GM21576 (cell line): ENCODE results near the gene PARP8.
"Not testable (repeated sequence)": the region's sequence is repeated elsewhere in the genome, so short reads cannot be mapped to it uniquely, and the experiment has no call there.

Source experiments
- ATAC-seq: cut with Tn5 transposase; IDR thresholded peaks from one replicate; pipeline ENCODE4 v1.9.1; 2021; ENCODE audit warnings: mild to moderate bottlenecking, moderate library complexity; ENCODE audit not compliant: unreplicated experiment

The PARP8 gene

GRCh38 chr5:50767588-50767987 is 101.2 kb downstream of the PARP8 start:
- ATAC-seq: no peak

GRCh38 chr5:50768634-50769033 is 102.2 kb downstream of the PARP8 start:
- no peak for ATAC-seq

DNA sequence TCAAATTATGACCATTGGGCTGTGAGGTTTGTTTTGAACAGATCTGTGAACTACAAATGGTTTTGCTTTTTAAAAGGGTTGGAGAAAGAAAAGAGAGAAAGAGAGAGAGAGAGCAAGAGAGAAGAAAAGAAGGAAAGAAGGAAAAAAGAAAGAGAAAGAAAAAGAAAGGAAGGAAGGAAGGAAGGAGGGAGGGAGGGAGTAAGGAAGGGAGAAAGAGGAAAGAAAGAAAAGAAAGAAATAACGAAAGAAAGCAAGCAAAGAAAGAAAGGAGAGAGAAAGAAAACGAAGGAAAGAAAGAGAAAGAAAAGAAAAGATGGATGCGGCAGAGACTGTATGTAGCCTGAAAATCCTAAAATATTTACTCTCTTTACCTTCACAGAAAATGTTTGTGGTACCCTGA is 104.0 kb downstream of the PARP8 start:
- ATAC-seq: no peak

DNA sequence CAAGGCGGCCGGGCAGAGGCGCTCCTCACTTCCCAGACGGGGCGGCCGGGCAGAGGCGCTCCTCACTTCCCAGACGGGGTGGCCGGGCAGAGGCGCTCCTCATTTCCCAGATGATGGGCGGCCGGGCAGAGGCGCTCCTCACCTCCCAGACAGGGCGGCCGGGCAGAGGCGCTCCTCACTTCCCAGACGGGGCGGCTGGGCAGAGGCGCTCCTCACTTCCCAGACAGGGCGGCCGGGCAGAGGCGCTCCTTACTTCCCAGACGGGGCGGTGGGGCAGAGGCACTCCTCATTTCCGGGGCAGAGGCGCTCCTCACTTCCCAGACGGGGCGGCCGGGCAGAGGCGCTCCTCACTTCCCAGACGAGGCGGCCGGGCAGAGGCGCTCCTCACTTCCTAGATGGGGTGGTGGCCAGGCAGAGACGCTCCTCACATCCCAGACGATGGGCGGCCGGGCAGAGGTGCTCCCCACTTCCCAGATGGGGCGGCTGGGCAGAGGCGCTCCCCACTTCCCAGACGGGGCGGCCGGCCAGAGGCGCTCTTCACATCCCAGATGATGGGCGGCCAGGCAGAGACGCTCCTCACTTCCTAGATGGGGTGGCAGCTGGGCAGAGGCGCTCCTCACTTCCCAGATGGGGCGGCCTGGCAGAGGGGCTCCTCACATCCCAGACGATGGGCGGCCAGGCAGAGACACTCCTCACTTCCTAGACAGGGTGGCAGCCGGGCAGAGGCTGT is 108.2 kb downstream of the PARP8 start:
- ATAC-seq: not testable (repeated sequence)

DNA sequence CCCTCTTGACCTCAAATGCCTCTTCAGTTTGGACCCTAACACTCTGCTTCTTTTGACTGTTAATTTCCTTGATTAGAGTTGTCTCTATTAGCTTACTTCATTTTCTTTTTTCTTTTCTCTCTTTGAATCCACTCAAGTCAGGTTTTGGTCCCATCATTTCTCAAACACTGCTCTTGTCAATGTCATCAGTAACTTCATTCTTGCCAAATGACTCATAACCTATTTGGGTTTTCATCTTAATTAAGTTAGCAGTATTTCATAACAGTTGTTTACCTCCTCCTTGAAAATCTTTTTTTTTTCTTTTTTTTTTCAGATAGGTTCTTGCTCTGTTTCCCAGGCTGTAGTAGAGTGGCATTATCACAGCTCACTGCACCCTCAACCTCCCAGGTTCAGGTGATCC is 119.6 kb downstream of the PARP8 start:
- ATAC-seq: no peak

- ATAC-seq: no peak
These were observed 125.4 kb downstream of the PARP8 start for GRCh38 chr5:50791813-50792212.

DNA sequence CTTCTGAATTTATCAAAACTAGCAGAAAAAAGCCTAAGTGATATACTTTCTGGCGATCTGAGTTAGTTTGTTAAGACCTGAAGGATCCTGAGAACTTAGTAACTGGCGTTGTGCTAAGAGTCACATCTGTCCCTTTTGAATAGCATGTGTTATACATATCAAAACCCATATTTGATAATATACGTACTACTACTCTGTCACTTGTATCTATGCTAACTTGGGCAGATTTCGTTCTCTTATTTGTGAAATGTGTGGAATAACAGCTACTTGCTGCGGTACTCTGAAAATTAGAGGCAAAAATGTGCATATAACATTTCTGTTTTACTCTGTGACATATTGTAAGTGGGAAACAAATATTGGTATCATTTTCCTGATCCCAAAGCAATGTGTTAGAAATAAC is 126.4 kb downstream of the PARP8 start:
- no peak for ATAC-seq

GRCh38 chr5:50794812-50795211 is 128.4 kb downstream of the PARP8 start:
- ATAC-seq: no peak

- no peak for ATAC-seq
These were observed 131.6 kb downstream of the PARP8 start for GRCh38 chr5:50798002-50798401.

- no peak for ATAC-seq
These were observed 133.2 kb downstream of the PARP8 start for GRCh38 chr5:50799596-50799995.

GRCh38 chr5:50800410-50800809 is 134.0 kb downstream of the PARP8 start:
- ATAC-seq: no peak

DNA sequence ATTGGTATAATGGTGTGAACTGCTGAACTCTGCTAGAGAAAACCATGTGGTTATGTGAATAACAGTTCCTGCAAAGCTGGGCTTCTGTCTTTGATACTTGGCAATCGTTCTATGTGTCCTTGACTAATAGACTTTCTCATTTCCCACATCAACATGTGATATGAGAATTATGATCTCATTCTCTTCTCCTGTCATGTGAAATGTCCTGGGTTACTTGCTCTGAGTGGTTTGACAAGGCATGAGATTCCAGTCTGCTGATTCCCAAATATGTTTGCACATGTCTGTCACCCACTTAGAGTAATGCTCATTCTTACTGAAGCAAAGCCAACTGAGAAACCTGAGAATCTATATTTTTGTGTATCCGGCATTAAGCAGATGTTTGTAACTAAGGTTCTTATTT is 141.2 kb downstream of the PARP8 start:
- no peak for ATAC-seq

DNA sequence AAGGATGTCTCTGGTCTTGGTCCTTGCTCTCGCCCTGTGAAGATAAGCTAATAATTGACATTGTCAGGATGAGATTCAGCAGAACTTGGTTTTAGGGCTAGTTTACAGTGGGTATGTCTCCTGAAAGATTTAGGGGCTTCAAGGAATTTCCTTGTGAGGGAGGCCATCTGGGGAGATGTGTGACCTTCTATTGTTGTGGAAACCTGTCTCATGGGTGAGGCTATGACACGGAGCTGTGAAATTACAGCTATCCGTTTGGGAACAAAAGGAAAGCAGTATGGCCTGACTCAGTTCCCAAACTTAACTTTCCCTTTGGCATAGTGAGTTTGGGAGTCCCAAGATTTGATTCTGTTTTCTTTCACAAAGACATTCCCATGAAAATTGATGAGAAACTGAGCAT is 142.0 kb downstream of the PARP8 start:
- no peak for ATAC-seq

DNA sequence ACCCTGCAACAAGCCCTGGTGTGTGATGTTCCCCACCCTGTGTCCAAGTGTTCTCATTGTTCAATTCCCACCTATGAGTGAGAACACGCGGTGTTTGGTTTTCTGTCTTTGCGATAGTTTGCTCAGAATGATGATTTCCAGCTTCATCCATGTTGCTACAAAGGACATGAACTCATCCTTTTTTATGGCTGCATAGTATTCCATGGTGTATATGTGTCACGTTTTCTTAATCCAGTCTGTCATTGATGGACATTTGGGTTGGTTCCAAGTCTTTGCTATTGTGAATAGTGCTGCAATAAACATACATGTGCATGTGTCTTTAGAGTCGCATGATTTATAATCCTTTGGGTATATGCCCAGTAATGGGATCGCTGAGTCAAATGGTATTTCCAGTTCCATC is 145.3 kb downstream of the PARP8 start:
- not testable (repeated sequence) for ATAC-seq

DNA sequence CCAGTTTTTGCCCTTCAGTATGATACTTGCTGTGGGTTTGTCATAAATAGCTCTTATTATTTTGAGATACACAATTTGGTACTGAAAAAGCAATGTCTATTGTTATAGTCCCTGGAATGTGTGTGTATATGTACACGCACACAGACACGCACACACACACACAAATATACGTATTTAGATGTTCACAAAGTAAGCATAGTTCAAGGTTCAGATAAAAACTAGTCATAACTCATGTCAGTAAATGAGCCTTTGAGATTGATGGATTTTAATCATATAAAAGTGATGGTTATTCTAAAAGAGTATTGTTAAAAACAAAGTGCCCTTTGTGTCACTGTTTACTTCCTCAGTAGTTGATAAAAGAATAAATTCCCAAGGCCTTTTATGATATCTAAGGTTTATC is 147.3 kb downstream of the PARP8 start:
- no peak for ATAC-seq

DNA sequence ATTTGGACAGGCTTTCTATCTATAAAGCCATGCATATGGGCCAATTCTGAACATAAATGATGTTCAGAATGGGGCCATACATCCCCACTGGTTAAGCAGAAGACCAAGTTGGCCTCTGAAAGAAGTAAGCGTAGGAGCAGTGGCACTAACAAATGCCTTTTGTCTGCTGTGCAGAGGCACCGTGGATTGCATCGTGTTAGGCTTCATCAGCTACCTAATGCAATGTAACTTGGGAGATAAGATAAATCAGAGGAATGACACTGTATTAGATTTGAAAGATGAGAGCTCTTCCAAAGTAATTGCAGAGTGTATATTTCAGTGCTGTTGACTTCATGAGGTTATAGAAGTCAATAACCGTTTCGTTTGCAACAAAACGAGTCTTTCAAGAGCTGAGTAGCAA is 148.1 kb downstream of the PARP8 start:
- ATAC-seq: no peak

DNA sequence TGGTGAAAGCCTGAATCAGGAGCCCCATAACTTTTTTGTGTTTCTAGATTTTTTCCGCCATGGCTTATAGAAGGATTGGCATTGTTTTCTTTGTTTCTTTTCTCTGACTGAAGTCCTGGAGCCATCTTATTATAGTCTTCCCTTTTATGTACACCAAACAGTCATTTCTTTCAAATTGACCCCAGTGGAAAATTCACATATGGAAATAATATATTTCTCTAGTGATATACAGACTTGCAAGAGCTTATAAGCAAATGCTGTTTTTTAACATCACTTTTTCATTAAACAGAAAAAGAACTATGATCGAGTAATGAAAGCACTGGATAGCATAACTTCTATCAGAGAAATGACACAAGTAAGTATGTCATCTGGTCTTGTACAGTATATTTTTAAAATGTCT is 155.6 kb downstream of the PARP8 start:
- no peak for ATAC-seq

DNA sequence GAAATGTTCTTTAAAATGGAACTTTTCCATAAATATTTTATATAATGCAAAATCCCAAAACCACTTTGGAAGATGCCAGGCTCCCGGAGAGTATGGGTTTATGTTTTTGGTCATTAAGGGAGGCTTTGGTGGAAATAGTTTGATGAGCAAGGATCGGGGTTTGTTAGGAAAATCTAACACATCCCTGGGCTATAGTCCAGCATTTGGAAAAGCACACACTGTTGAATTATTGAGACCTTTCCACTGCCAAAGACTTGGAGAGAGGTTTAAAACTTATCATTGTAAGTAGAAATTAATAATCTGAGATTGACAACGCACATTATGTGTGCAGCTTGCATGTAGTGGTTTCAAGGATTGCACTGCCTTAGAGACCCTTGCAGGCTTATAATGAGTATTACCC is 156.3 kb downstream of the PARP8 start:
- ATAC-seq: no peak

GRCh38 chr5:50823568-50823967 is 157.1 kb downstream of the PARP8 start:
- no peak for ATAC-seq

DNA sequence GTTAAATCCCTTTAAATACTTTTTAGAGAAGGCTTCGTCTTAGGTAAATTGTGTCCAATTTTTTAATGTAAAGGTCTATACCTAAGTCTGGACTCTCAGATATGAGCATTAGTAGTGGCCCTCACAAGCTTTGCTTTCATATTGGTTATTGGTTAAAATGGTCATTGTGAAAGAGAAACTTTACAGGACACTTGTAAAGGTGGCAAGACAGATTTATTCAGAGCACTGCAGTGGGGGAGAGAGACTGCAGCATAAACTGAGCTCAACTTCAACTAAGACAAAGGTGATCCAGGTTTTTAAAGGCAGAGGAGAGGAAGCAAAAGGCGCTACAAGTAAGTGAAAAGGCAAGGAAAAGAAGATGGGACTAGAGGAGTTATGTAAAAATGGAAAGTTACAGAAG is 157.7 kb downstream of the PARP8 start:
- ATAC-seq: no peak

DNA sequence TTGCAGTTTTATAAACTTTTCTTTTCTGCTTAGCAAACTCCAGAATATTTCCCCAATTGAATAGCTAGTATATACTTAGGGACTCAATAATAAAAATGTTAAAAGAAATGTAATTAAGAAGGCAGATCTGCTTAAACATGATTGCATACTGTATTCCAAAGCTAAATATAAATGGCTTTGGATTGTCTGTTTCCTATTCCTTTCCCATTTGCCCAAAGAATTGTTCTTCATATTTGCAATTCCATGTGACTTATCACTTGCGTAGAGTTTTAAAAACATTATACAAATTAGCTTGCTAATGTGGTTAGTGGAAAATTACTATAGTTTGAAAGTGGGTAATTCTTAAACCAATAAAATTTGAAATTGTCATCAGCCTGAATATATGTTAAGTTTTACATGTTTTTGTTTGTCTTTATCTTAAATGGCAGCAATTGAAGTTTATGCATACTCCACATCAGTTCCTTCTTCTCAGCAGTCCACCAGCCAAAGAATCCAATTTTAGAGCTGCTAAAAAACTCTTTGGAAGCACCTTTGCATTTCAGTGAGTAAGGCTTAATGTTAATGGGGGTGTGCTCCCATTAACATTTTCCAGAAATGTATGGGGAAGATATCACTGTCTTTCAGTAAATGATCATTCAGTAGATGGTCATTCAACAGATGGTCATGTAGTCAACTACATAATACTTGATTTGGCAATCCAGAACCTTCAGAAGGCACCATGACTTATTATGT is 161.2 kb downstream of the PARP8 start:
- no peak for ATAC-seq

- ATAC-seq: no peak
These were observed 162.6 kb downstream of the PARP8 start for GRCh38 chr5:50829023-50829422.
